ENCODE results near the gene OBSCN.

The OBSCN gene

DNA sequence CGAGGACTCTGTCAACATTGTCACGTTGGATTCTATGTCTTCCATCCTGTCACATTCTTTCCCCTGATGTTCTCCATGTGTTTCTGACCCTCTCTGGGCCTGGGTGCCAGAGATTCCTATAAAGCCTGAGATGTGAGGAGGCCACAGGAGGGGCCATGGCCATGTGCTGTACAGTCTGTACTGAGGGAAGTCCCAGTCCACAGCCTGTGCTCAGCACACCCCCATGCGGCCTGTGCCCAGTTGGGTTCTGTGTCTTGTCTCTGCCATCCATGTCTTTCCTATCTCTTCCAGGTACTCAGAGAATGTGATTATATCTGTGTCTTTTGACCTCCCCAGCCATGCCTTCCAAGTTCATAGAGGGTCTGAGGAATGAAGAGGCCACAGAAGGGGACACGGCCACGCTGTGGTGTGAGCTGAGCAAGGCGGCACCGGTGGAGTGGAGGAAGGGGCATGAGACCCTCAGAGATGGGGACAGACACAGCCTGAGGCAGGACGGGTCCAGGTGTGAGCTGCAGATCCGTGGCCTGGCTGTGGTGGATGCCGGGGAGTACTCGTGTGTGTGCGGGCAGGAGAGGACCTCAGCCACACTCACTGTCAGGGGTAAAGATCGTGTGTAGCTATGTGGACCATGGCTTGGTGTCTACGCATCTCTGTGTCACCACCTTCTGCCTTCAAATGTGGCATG lies 86.1 kb downstream of the OBSCN start:
- DNase-seq = no peak

- no peak for DNase-seq
These were observed 86.9 kb downstream of the OBSCN start for GRCh38 chr1:228294717-228295116.

DNA sequence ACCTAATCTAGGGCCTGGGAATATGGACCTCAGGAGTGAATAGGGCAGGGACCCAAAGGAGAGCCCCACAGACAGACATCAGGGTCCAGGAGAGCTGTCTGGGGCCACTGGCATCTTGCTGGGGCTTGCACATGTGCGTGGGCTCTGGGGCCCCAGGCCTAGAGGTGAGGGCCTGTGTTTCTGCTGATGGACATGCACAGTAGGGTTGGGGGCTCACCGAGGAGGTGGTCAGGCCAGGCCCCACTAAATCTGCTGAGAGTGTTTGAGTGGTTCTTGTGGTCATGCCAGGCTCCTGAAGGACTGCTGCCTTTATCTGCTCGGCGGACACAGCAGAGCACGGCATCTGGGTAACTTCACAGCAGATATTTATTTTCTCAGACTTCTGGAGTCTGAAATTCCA lies 87.4 kb downstream of the OBSCN start:
- no peak for DNase-seq

DNA sequence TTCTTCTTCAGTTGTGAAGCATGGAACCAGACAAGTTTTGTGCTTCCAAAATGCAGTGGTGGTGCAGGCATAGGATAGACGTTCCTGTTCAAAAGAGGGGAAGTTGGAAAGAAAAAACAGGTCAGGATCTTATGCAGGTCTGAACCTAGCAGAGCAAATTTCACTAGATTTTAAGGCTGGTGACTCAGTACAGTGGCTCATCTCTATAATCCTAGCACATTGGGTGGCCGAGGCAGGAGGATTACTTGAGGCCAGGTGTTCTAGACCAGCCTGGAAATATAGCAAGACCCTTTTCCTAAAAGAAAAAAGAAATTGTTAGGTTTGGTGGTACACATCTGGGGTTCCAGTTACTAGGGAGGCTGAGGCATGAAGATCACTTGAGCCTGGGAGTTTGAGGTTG lies 88.1 kb downstream of the OBSCN start:
- no peak for DNase-seq

- no peak for DNase-seq
These were observed 89.4 kb downstream of the OBSCN start for GRCh38 chr1:228297242-228297641.

DNA sequence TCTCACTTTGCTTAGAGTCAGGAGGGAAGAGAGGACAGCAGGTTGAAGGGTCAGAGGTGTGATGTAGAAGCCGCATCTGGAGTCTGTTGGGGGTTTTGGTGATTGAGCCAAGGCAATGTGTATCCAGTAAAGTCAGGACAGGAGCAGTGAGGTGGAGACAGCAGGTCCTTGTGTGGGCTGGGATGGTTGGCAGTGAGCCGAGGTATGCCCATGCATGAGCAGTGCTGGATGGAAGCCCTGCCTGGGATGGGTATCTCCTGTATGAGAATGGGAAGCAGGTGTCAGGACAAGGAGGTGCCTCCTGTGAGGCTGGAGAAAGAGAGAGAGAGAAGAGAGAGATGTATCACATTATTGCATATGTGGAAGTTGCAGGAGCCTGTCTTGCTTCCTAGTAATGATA lies 90.0 kb downstream of the OBSCN start:
- no peak for DNase-seq

DNA sequence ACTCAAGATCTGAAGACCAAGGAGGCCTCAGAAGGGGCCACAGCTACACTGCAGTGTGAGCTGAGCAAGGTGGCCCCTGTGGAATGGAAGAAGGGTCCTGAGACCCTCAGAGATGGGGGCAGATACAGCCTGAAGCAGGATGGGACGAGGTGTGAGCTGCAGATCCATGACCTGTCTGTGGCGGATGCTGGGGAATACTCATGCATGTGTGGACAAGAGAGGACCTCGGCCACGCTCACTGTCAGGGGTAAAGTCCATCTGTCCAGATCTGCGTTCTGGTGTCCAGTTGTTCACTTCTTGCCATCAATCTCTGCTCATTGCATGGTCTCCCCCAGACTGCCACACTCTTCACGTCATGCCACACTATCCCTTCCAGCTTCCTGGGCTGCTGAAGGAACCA lies 90.6 kb downstream of the OBSCN start:
- no peak for DNase-seq

- DNase-seq = no peak
These were observed 91.4 kb downstream of the OBSCN start for GRCh38 chr1:228299211-228299610.

- DNase-seq = no peak
These were observed 92.1 kb downstream of the OBSCN start for GRCh38 chr1:228299901-228300300.

DNA sequence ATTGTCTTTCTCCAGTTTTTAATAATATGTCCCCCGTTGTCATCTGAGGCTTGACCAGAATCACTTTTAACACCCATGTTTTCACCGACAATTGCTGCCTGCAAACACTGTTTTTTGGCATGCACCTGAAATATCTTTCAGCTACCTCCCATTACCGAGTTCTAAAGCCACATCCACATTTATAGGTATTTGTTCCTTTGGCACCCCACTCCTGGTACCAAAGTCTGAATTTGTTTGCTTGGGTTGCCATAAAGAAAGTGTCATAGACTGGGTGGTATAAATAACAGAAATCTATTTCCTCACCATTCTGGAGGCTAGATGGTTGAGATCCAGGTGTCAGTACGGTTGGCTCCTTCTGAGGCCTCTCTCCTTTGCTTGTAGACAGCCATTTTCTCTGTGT lies 94.2 kb downstream of the OBSCN start:
- no peak for DNase-seq

DNA sequence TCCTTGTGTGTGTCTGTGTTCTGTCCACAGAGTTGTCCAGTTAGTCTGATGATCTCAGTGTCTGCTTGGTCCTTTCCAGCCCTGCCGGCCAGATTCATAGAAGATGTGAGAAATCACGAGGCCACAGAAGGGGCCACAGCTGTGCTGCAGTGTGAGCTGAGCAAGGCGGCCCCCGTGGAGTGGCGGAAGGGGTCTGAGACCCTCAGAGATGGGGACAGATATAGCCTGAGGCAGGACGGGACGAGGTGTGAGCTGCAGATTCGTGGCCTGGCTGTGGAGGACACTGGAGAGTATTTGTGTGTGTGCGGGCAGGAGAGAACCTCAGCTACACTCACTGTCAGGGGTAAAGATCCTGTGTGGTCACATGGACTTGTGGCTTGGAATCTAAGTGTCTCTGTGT lies 95.8 kb downstream of the OBSCN start:
- DNase-seq = no peak

- DNase-seq = no peak
These were observed 96.4 kb downstream of the OBSCN start for GRCh38 chr1:228304225-228304624.

DNA sequence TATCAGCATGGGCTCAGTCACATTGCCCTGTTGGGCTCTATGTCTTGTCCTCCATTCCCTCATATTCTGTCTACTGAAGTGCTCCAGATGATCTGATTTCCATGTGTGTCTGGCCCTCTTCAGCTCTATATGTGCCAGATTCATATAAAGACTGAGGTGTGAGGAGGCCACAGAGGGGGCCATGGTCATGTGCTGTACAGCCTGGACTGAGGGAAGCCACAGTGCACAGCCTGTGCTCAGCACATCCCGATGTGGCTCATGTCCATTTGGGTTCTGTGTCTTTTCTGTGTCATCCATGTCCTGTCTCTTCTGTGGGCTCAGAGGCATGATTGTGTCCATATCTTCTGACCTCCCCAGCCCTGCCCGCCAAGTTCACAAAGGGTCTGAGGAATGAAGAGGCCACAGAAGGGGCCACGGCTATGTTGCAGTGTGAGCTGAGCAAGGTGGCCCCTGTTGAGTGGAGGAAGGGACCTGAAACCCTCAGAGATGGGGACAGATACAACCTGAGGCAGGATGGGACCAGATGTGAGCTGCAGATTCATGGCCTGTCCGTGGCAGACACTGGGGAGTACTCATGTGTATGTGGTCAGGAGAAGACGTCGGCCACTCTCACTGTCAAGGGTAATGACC lies 97.0 kb downstream of the OBSCN start:
- no peak for DNase-seq

DNA sequence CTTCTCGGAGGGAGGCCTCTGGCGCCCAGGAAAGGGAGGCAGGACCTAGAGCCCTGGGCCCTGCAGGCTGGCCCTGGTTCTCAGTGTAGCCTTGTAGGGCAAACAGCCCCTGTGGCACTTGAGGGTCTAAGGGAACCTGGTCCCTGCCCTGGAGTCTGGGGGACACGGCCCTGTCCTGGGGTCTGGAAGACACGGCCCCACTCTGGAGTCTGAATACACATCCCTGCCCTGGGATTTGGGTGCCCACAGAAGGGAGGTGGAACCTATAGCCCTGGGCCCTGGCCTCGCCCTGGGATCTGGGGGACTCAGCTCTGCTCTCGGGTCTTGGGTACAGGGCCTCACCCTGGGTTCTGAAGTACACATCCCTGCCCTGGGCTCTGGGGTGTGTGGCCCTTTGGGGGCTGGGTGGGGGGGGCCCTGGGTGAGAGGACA lies 97.9 kb downstream of the OBSCN start:
- DNase-seq = no peak

GRCh38 chr1:228306275-228307217 lies 98.7 kb downstream of the OBSCN start:
- no peak for DNase-seq

GRCh38 chr1:228307218-228308023 lies 99.6 kb downstream of the OBSCN start:
- DNase-seq = no peak

- no peak for DNase-seq
These were observed 100.3 kb downstream of the OBSCN start for GRCh38 chr1:228308085-228308601.

DNA sequence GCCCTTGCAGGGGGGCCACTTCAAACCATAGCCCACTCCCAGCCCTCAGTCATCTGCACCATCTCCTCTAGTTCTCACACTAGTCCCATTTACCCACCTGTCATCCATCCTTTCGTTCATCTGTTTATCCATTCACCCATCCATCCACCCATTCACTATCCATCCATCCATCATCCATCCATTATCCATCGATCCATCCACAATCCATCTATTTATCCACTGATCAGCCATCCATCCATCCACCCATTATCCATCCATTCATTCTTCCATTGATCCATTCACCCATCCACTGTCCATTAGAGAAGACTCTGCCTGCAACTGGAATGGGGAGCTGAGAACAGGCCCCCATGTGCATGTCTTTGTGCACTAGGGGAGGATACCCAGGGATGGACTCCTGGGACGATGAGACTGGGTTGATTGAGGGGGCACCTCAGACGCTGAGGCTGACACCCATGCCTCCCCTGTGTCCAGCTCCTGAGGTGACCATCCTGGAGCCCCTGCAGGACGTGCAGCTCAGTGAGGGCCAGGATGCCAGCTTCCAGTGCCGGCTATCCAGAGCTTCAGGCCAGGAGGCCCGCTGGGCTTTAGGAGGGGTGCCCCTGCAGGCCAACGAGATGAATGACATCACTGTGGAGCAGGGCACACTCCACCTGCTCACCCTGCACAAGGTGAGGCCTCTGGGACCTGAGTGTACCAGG lies 100.9 kb downstream of the OBSCN start:
- no peak for DNase-seq

GRCh38 chr1:228309326-228310067 lies 101.7 kb downstream of the OBSCN start:
- DNase-seq = no peak

- DNase-seq = no peak
These were observed 102.4 kb downstream of the OBSCN start for GRCh38 chr1:228310162-228310792.

DNA sequence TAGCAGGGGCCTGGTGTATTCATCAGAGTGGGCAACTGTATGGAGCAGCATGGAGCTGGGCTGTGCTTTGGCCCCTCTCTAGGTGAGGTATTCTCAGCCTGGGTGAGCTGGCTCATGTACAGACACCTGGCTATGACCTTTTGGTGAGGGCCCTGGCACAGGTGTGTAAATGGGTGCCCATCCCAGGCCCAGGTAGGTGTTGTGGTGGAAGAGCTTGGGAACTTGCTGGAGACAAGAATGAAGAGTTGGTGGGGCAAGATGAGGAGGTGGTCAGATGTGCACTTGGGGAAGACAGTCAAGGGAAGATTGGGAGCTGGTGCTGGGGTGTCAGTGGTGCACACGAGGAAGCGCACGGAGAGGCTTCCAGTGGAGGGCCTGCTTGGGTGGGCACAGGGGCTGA lies 103.2 kb downstream of the OBSCN start:
- no peak for DNase-seq
